HepG2 (cell line): Measurements from ENCODE around the gene LYZ. TPM values are rescaled to one million over a fixed set of nuclear protein-coding genes. Genes with fewer than 3 reads are reported as not detected.

Experiments used
- BORCS8-MEF2B ChIP-seq: sonication (generic); formaldehyde crosslinking; IDR thresholded peaks from 2 replicates; pipeline ENCODE4 v1.8.0; 2022; ENCODE audit warnings: mild to moderate bottlenecking, missing genetic modification reagents
- BRD4 ChIP-seq: sonication (generic); formaldehyde crosslinking; IDR thresholded peaks from 2 replicates; pipeline ENCODE4 v1.4.0; 2020; ENCODE audit warnings: missing genetic modification reagents
- DMAP1 ChIP-seq: IDR thresholded peaks from 2 replicates; pipeline ENCODE4 v1.6.1; 2016
- FOXA3 ChIP-seq: IDR thresholded peaks from 2 replicates; pipeline ENCODE4 v1.6.1; 2016; ENCODE audit warnings: missing genetic modification reagents, missing compliant biosample characterization
- FOXP1 ChIP-seq, 2 experiments: fragments of 450-650 bp in 1 of 2; IDR thresholded peaks; 2 replicates each; pipeline ENCODE4 v1.6.1; 2017 to 2018; ENCODE audit warnings: antibody characterized with exemption in 1 of 2
- HCFC1 ChIP-seq: fragments of 150-350 bp; IDR thresholded peaks from 2 replicates; pipeline ENCODE4 v1.6.1; 2014; ENCODE audit warnings: low read depth, low read length
- HNRNPLL ChIP-seq: fragments of 200-400 bp; formaldehyde crosslinking; IDR thresholded peaks from 2 replicates; pipeline ENCODE4 v1.6.1; 2017; ENCODE audit warnings: mild to moderate bottlenecking, low read depth, low read length; ENCODE audit not compliant: poor library complexity, severe bottlenecking
- ISL2 ChIP-seq: sonication (generic); formaldehyde crosslinking; IDR thresholded peaks from 2 replicates; pipeline ENCODE4 v1.5.0; 2020; ENCODE audit warnings: missing genetic modification reagents
- KDM2A ChIP-seq: sonication (generic); formaldehyde crosslinking; IDR thresholded peaks from 2 replicates; pipeline ENCODE4 v1.4.0; 2020; ENCODE audit warnings: low read depth, missing genetic modification reagents, borderline replicate concordance
- KLF12 ChIP-seq: sonication (generic); formaldehyde crosslinking; IDR thresholded peaks from 2 replicates; pipeline ENCODE4 v1.4.0; 2020; ENCODE audit warnings: missing genetic modification reagents, borderline replicate concordance
- MBD4 ChIP-seq: IDR thresholded peaks from 2 replicates; pipeline ENCODE4 v1.6.1; 2012; ENCODE audit warnings: low read length, inconsistent platforms, borderline replicate concordance
- RARA ChIP-seq: IDR thresholded peaks from 2 replicates; pipeline ENCODE4 v1.6.1; 2016; ENCODE audit warnings: missing genetic modification reagents, missing compliant biosample characterization
- SAFB2 ChIP-seq: sonication (generic); formaldehyde crosslinking; IDR thresholded peaks from 2 replicates; pipeline ENCODE4 v1.5.1; 2020; ENCODE audit warnings: missing genetic modification reagents, low read depth, mild to moderate bottlenecking, borderline replicate concordance
- SMARCC2 ChIP-seq: fragments of 450-650 bp; IDR thresholded peaks from 2 replicates; pipeline ENCODE4 v1.6.1; 2017; ENCODE audit warnings: antibody characterized with exemption, mild to moderate bottlenecking
- SSRP1 ChIP-seq: IDR thresholded peaks from 2 replicates; pipeline ENCODE4 v1.6.1; 2016; ENCODE audit warnings: control low read depth
- TSC22D2 ChIP-seq: sonication (generic); formaldehyde crosslinking; IDR thresholded peaks from 2 replicates; pipeline ENCODE4 v1.5.1; 2020; ENCODE audit warnings: missing genetic modification reagents, mild to moderate bottlenecking, borderline replicate concordance
- WIZ ChIP-seq: sonication (generic); formaldehyde crosslinking; IDR thresholded peaks from 2 replicates; pipeline ENCODE4 v1.5.1; 2020; ENCODE audit warnings: mild to moderate bottlenecking, missing genetic modification reagents
- ZBTB43 ChIP-seq: sonication (generic); formaldehyde crosslinking; conservative IDR thresholded peaks from 2 replicates; pipeline ENCODE4 v1.4.0; 2020; ENCODE audit warnings: missing genetic modification reagents
- ZNF205 ChIP-seq: IDR thresholded peaks from 2 replicates; pipeline ENCODE4 v1.6.1; 2018; ENCODE audit warnings: missing biosample characterization, missing genetic modification reagents
- ZNF282 ChIP-seq: fragments of 450-650 bp; IDR thresholded peaks from 2 replicates; pipeline ENCODE4 v1.6.1; 2018; ENCODE audit not compliant: partially characterized antibody
- ZNF709 ChIP-seq: sonication (generic); formaldehyde crosslinking; IDR thresholded peaks from 2 replicates; pipeline ENCODE4 v1.5.0; 2020; ENCODE audit warnings: mild to moderate bottlenecking, missing genetic modification reagents
- ZNF737 ChIP-seq: sonication (generic); formaldehyde crosslinking; IDR thresholded peaks from 2 replicates; pipeline ENCODE4 v1.5.0; 2020; ENCODE audit warnings: missing genetic modification reagents, mild to moderate bottlenecking, borderline replicate concordance
- ZNF83 ChIP-seq: sonication (generic); formaldehyde crosslinking; IDR thresholded peaks from 2 replicates; pipeline ENCODE4 v1.4.0; 2020; ENCODE audit warnings: missing genetic modification reagents, mild to moderate bottlenecking, borderline replicate concordance
- ZNF891 ChIP-seq: sonication (generic); formaldehyde crosslinking; IDR thresholded peaks from 2 replicates; pipeline ENCODE4 v1.5.0; 2020; ENCODE audit warnings: mild to moderate bottlenecking, missing genetic modification reagents
- polyA plus RNA-seq, 8 experiments: library from polyadenylated mRNA; depleted of rRNA in 3 of 8; stranded (reverse) in 7 of 8; unstranded in 1 of 8; fragments of >200 nt; fragmentation: Illumina TruSeq in 4 of 8; extraction: Trizol in 4 of 8; gene quantifications; 2 replicates each; pipeline versions ENCODE4 v1.2.1 to v1.2.3, GENCODE V29; 2011 to 2016; ENCODE audit warnings: low read depth in 4 of 8, missing spikeins in 1 of 8, mixed read lengths in 1 of 8; ENCODE audit not compliant: insufficient read depth in 1 of 8
- total RNA-seq, 5 experiments: library from RNA; depleted of rRNA; stranded (reverse); fragments of >200 nt; fragmentation: Illumina TruSeq; extraction: Trizol; gene quantifications; 2 replicates each; pipeline ENCODE4 v1.2.3, GENCODE V29; 2016; ENCODE audit warnings: low read depth in 1 of 5
- TF ChIP-seq, protein P1 (sequence below): sonication (generic); formaldehyde crosslinking; IDR thresholded peaks from 2 replicates; pipeline ENCODE4 v1.4.0; 2020; ENCODE audit warnings: missing genetic modification reagents, mild to moderate bottlenecking, borderline replicate concordance
- TF ChIP-seq, protein P2 (sequence below): sonication (generic); formaldehyde crosslinking; conservative IDR thresholded peaks from 2 replicates; pipeline ENCODE4 v1.4.0; 2020; ENCODE audit warnings: missing genetic modification reagents
- TF ChIP-seq, protein P3 (sequence below): IDR thresholded peaks from 2 replicates; pipeline ENCODE4 v1.6.1; 2016; ENCODE audit warnings: missing genetic modification reagents, missing compliant biosample characterization

LYZ gene
- total and polyA plus RNA-seq, 2 of the 13 experiments (the other 11 are each of a cell fraction or from before 2014, with no cell fraction given): 1,788 to 2,054 TPM

DNA sequence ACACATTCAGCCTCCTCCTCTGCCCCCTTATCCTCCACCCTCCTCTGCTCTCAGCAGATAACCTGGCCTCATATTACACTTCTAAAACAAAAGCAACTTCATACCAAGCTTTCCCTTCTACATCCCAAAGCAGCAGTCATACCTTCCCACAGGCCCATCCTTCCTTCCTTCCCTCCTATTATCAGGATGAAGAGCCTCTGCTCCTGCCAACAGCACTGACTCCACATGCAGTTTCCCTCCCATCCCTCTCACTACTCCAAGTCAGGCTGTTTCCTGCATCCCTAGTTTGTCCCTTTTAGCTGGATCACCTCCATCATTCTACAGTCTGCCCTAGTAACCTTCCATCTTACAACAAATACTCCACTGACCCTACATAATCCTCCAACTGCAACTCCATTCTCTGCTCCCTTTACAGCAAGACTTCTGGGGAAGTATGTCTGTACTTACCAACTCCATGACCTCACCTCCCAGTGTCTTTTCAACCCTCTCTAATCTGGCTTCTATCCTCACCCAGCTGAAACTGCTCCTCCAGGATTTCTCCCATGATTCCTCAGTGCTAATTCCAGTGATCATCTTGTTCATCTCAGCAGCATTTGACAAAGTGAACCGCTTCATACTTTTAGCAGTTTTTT lies 6.5 kb downstream of the LYZ start (continued):
- TF ChIP-seq, protein P1, sequence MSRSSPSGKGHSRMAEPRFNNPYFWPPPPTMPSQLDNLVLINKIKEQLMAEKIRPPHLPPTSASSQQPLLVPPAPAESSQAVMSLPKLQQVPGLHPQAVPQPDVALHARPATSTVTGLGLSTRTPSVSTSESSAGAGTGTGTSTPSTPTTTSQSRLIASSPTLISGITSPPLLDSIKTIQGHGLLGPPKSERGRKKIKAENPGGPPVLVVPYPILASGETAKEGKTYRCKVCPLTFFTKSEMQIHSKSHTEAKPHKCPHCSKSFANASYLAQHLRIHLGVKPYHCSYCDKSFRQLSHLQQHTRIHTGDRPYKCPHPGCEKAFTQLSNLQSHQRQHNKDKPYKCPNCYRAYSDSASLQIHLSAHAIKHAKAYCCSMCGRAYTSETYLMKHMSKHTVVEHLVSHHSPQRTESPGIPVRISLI (CRISPR knock-in tag): peak; percentile 55; the same call in 1 of the 2 replicates
- TF ChIP-seq MBD4 (peak; percentile 97; the same call in 1 of the 2 replicates), ZNF205 (peak; percentile 88), SMARCC2 (no peak), ZNF891 (CRISPR knock-in tag) (no peak), BORCS8-MEF2B (CRISPR knock-in tag) (peak; percentile 82), TSC22D2 (CRISPR knock-in tag) (peak; percentile 50; the same call in 1 of the 2 replicates), DMAP1 (CRISPR knock-in tag) (peak; percentile 34; the same call in 1 of the 2 replicates), WIZ (CRISPR knock-in tag) (0 out of 2 replicates have a peak, but pooled peaks have one; percentile 30), ZNF83 (CRISPR knock-in tag) (0 out of 2 replicates have a peak, but pooled peaks have one; percentile 80), HNRNPLL (no peak), ZNF737 (CRISPR knock-in tag) (no peak), SSRP1 (CRISPR knock-in tag) (peak; percentile 100), RARA (CRISPR knock-in tag) (peak; percentile 37; the same call in 1 of the 2 replicates), FOXP1 (IDR thresholded peaks at IDR 0.05) (no peak), FOXP1 (CRISPR knock-in tag; IDR thresholded peaks at IDR 0.05) (peak; percentile 24; the same call in 1 of the 2 replicates), ZNF709 (CRISPR knock-in tag) (0 out of 2 replicates have a peak, but pooled peaks have one; percentile 82), ZBTB43 (CRISPR knock-in tag) (peak; percentile 30; the same call in 1 of the 2 replicates), ZNF282 (no peak), KLF12 (0 out of 2 replicates have a peak, but pooled peaks have one; percentile 27), KDM2A (CRISPR knock-in tag) (peak; percentile 59), FOXA3 (CRISPR knock-in tag) (peak; percentile 27), ISL2 (peak; percentile 37; the same call in 1 of the 2 replicates), SAFB2 (CRISPR knock-in tag) (peak; percentile 68; the same call in 1 of the 2 replicates), HCFC1 (no peak), BRD4 (CRISPR knock-in tag) (0 out of 2 replicates have a peak, but pooled peaks have one; percentile 52)
- TF ChIP-seq, protein P2, sequence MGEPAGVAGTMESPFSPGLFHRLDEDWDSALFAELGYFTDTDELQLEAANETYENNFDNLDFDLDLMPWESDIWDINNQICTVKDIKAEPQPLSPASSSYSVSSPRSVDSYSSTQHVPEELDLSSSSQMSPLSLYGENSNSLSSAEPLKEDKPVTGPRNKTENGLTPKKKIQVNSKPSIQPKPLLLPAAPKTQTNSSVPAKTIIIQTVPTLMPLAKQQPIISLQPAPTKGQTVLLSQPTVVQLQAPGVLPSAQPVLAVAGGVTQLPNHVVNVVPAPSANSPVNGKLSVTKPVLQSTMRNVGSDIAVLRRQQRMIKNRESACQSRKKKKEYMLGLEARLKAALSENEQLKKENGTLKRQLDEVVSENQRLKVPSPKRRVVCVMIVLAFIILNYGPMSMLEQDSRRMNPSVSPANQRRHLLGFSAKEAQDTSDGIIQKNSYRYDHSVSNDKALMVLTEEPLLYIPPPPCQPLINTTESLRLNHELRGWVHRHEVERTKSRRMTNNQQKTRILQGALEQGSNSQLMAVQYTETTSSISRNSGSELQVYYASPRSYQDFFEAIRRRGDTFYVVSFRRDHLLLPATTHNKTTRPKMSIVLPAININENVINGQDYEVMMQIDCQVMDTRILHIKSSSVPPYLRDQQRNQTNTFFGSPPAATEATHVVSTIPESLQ: 0 out of 2 replicates have a peak, but pooled peaks have one; percentile 72
- TF ChIP-seq, protein P3, sequence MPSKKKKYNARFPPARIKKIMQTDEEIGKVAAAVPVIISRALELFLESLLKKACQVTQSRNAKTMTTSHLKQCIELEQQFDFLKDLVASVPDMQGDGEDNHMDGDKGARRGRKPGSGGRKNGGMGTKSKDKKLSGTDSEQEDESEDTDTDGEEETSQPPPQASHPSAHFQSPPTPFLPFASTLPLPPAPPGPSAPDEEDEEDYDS (CRISPR knock-in tag): peak; percentile 75
